Kidney epithelial cell (primary cell): ENCODE results near the gene CBX7. TPM values are rescaled to one million over a fixed set of nuclear protein-coding genes. Genes with fewer than 3 reads are reported as not detected.

Source experiments
- DNase-seq: peaks from one replicate; pipeline ENCODE4 v3.0.0-alpha.2; 2010; ENCODE audit warnings: low read depth
- H3K27me3 ChIP-seq: 2 replicates; pipeline ENCODE4 v1.6.0; 2011; ENCODE audit warnings: low read length; ENCODE audit not compliant: control insufficient read depth, insufficient read depth
- H3K36me3 ChIP-seq: 2 replicates; pipeline ENCODE4 v1.5.1; 2011; ENCODE audit warnings: low read length; ENCODE audit not compliant: control insufficient read depth, insufficient read depth
- H3K4me3 ChIP-seq: 2 replicates; pipeline ENCODE4 v1.5.1; 2011; ENCODE audit warnings: low read depth, mild to moderate bottlenecking, control low read depth, low read length
- total RNA-seq: library from RNA; depleted of rRNA; stranded (reverse); fragments of >200 nt; gene quantifications from 2 replicates; pipeline ENCODE4 v1.2.3, GENCODE V29; 2015
- TF ChIP-seq, protein P1 (sequence below): IDR thresholded peaks from 2 replicates; pipeline ENCODE4 v1.5.1; 2011; ENCODE audit warnings: mild to moderate bottlenecking, moderate library complexity, low read length, control low read depth, inconsistent platforms; ENCODE audit not compliant: insufficient read depth, poor library complexity, severe bottlenecking

Gene CBX7
- total RNA-seq, 1 donor from 2014 or later, result 2.9 TPM

DNA sequence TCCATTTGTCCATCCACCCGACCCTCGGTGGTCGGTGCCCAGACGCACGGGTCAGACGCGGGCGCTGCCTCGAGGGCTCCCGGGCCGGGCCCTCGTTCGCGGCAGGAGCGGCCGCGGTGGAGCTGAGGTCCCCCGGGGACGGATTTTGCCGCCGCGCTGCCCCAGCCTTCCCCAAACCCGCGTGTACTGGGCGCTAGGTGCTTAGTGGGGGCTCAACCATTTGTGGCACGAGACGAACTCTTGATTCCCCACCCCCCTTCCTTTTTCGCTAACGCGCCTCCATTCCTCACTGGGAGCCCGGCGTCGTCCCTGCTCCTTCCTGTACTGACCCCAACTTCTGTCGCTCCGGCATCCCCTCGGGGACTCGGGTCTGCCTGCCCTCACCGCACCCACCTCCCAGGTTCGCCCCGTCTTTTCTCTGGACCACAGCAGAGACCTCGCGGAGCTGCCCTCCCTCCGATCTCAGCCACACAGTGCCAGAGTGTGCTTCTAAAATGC lies 789 bp upstream of the CBX7 start:
- H3K4me3 ChIP-seq, result peak overlapping the region; percentile 61
- peaks cover 10% of the 10 kb centered on the region for H3K27me3 ChIP-seq
- peaks cover 1% of the 10 kb centered on the region for H3K36me3 ChIP-seq
- TF ChIP-seq, protein P1, sequence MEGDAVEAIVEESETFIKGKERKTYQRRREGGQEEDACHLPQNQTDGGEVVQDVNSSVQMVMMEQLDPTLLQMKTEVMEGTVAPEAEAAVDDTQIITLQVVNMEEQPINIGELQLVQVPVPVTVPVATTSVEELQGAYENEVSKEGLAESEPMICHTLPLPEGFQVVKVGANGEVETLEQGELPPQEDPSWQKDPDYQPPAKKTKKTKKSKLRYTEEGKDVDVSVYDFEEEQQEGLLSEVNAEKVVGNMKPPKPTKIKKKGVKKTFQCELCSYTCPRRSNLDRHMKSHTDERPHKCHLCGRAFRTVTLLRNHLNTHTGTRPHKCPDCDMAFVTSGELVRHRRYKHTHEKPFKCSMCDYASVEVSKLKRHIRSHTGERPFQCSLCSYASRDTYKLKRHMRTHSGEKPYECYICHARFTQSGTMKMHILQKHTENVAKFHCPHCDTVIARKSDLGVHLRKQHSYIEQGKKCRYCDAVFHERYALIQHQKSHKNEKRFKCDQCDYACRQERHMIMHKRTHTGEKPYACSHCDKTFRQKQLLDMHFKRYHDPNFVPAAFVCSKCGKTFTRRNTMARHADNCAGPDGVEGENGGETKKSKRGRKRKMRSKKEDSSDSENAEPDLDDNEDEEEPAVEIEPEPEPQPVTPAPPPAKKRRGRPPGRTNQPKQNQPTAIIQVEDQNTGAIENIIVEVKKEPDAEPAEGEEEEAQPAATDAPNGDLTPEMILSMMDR, result no peak
- DNase-seq, result no peak

DNA sequence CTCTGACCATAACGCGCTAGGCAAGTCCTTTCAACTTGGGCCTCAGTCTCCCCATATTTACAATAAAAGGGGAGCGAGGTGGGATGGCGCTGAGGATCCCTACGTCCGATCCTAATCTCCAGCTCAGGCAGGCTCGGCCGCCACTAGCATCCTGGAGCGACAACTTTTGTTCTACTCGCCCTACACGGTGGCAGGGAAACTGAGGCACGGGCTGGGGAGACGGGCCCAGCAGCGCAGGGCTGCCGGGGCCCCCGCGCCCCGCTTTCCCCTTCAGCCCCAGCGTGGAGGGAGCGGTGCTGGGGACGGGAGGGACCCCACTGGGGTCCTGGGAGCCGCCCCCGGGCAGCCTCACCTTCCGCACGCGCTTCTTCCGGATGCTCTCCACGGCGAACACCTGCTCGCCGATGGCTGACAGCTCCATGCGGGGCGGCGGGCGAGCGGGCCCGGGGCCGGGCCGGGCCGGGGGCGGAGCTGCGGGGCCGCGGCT lies 413 bp downstream of the CBX7 start:
- peaks cover 1% of the 10 kb centered on the region for H3K36me3 ChIP-seq
- peaks cover 10% of the 10 kb centered on the region for H3K27me3 ChIP-seq
- TF ChIP-seq, protein P1, result no peak
- peak overlapping the region; percentile 61 for H3K4me3 ChIP-seq
- DNase-seq, result no peak

DNA sequence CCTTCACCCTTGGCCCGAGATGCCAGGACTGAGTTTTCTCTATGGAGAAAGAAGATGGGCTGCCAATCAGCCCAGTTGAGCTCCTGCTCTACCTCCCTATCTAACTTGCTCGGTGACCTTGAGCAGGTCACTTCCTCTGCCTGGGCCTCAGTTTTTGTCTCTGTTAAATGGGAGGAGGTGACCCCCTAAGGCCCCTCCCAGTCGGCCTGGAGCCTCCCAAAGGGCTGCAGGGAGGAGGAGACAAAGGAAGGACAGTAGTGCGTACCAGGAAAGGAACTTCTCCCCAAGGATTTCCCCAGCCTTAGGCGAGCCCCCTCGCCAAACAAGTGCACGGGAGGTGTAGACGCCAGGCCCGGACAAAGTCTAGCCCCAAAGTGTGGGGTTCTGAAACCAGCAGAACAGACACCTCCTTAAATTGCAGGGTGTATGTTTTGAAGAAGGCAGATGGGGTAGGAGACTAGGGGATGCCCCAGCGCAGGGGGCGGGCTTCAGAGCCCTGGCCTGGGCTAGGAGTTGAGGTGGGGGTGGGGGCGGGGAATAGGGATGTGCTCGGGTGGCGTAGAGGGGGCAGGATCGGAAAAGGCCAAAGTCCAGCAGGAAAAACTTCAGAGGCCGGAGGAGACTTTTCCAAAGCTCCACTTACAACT lies 1.0 kb downstream of the CBX7 start:
- Histone ChIP-seq H3K36me3 (peaks cover 1% of the 10 kb centered on the region), H3K4me3 (no peak overlapping the region), H3K27me3 (peaks cover 10% of the 10 kb centered on the region)
- no peak for DNase-seq
- TF ChIP-seq, protein P1, result no peak

DNA sequence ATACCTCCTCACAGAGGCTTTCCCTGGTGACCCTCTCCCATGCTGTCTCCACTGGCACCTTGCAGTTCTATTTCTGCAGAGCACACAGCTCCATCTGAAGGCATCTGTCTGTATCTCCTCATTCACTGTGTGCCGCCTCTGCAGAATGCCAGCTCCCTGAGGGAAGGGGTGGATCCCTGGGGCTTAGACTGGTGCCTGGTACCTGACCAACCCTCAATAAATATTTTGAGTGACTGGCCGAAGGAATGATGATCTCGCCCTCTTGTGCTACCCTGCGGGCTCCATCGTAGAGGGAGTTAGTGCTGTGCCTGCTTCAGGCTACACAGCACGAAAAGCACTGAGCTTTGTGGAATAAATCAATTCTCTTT lies 1.6 kb downstream of the CBX7 start:
- Histone ChIP-seq H3K27me3 (peaks cover 10% of the 10 kb centered on the region), H3K36me3 (peaks cover 1% of the 10 kb centered on the region), H3K4me3 (no peak overlapping the region)
- DNase-seq, result no peak
- TF ChIP-seq, protein P1, result no peak

DNA sequence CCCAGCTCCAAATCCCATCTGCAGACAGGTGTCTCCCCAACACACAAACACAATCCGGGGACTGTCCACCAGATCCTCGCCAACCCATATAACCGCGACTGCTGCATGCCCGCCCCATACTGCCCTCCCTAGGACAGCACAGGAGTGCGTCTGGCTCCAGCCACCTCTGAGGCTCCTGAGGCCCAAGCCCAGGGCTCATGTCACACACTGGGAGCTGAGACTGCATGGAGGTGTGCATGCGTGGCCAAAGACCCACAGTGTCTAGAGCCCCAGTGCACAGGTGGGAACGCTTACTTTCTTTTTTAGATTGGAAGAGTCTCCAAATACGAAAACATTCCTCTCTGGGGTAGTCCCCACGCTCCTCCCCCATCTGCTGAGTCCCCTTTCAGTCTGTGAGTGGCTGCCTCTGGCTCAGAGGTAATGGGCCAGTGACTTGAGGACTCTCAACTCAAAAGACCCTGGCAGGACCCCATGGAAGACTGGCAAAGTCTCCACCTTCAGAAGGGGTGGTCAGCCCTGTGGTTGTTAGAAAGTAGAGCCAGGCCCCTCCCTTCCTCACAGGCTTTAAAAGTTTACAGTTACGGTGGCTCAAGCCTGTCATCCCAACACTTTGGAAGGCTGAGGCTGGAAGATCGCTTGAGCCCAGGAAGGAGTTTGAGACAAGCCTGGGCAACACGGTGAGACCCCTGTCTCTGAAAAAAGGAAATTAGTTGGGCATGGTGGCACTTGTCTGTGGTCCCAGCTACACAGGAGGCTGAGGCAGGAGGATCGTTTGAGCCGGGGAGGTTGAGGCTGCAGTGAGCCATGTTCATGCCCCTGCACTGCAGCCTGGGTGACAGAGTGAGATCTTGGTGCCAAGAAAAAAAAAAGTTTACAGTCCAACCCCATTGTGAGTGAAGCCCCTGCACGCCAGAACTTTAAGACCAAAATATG lies 2.3 kb downstream of the CBX7 start:
- Histone ChIP-seq H3K36me3 (peaks cover 1% of the 10 kb centered on the region), H3K27me3 (peaks cover 10% of the 10 kb centered on the region), H3K4me3 (no peak overlapping the region)
- DNase-seq, result no peak
- TF ChIP-seq, protein P1, result no peak
